A549 (cell line): ENCODE data around the gene ZRANB1.

Experiments used
- CHD2 ChIP-seq: fragments of 150-350 bp; IDR thresholded peaks from 2 replicates; pipeline ENCODE4 v1.6.1; 2014; ENCODE audit warnings: low read length; ENCODE audit not compliant: partially characterized antibody
- CTCF ChIP-seq: fragments of >200 bp; sonication (Bioruptor Twin); formaldehyde crosslinking; IDR thresholded peaks from 3 replicates; pipeline ENCODE4 v1.5.1; 2016
- FOSB ChIP-seq: fragments of 250-450 bp; sonication (Bioruptor Pico); IDR thresholded peaks from 2 replicates; pipeline ENCODE4 v1.5.0; 2020; ENCODE audit warnings: mild to moderate bottlenecking, moderate library complexity
- HOXB13 ChIP-seq: fragments of 250-450 bp; sonication (Bioruptor Pico); IDR thresholded peaks from 2 replicates; pipeline ENCODE4 v1.5.0; 2020; ENCODE audit warnings: low read depth, mild to moderate bottlenecking, moderate library complexity
- JUNB ChIP-seq: fragments of >200 bp; sonication (Bioruptor Twin); formaldehyde crosslinking; IDR thresholded peaks from 2 replicates; pipeline ENCODE4 v1.6.1; 2016
- NR3C1 ChIP-seq: fragments of >200 bp; sonication (Bioruptor Twin); formaldehyde crosslinking; IDR thresholded peaks from 3 replicates; pipeline ENCODE4 v1.6.1; 2017
- POLR2A ChIP-seq: IDR thresholded peaks from 2 replicates; pipeline ENCODE4 v1.6.1; 2012; ENCODE audit warnings: mild to moderate bottlenecking, low read length
- RARB ChIP-seq: fragments of 250-450 bp; sonication (Bioruptor Pico); IDR thresholded peaks from 2 replicates; pipeline ENCODE4 v1.8.0; 2021; ENCODE audit warnings: mild to moderate bottlenecking, moderate library complexity
- RCOR1 ChIP-seq: fragments of 150-350 bp; IDR thresholded peaks from 2 replicates; pipeline ENCODE4 v1.6.1; 2014; ENCODE audit warnings: antibody characterized with exemption, low read length, low read depth
- RFX5 ChIP-seq: fragments of 450-650 bp; IDR thresholded peaks from 2 replicates; pipeline ENCODE4 v1.7.1; 2014; ENCODE audit warnings: antibody characterized with exemption, mild to moderate bottlenecking, moderate library complexity
- USF2 ChIP-seq: fragments of 450-650 bp; IDR thresholded peaks from 2 replicates; pipeline ENCODE4 v1.6.1; 2014; ENCODE audit warnings: antibody characterized with exemption
- TF ChIP-seq, protein P1 (sequence below): IDR thresholded peaks from 2 replicates; pipeline ENCODE4 v1.6.1; 2012
- TF ChIP-seq, protein P2 (sequence below): fragments of 200-600 bp; sonication (generic); IDR thresholded peaks from 2 replicates; pipeline ENCODE4 v1.6.1; 2016; ENCODE audit warnings: antibody characterized with exemption, mild to moderate bottlenecking, moderate library complexity

- TF ChIP-seq RFX5 (no peak), USF2 (no peak), RARB (no peak), NR3C1 (no peak), JUNB (no peak), CTCF (no peak), HOXB13 (no peak), POLR2A (no peak), CHD2 (no peak), FOSB (no peak), RCOR1 (no peak)
- TF ChIP-seq, protein P1, sequence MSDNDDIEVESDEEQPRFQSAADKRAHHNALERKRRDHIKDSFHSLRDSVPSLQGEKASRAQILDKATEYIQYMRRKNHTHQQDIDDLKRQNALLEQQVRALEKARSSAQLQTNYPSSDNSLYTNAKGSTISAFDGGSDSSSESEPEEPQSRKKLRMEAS: no peak
- TF ChIP-seq, protein P2, sequence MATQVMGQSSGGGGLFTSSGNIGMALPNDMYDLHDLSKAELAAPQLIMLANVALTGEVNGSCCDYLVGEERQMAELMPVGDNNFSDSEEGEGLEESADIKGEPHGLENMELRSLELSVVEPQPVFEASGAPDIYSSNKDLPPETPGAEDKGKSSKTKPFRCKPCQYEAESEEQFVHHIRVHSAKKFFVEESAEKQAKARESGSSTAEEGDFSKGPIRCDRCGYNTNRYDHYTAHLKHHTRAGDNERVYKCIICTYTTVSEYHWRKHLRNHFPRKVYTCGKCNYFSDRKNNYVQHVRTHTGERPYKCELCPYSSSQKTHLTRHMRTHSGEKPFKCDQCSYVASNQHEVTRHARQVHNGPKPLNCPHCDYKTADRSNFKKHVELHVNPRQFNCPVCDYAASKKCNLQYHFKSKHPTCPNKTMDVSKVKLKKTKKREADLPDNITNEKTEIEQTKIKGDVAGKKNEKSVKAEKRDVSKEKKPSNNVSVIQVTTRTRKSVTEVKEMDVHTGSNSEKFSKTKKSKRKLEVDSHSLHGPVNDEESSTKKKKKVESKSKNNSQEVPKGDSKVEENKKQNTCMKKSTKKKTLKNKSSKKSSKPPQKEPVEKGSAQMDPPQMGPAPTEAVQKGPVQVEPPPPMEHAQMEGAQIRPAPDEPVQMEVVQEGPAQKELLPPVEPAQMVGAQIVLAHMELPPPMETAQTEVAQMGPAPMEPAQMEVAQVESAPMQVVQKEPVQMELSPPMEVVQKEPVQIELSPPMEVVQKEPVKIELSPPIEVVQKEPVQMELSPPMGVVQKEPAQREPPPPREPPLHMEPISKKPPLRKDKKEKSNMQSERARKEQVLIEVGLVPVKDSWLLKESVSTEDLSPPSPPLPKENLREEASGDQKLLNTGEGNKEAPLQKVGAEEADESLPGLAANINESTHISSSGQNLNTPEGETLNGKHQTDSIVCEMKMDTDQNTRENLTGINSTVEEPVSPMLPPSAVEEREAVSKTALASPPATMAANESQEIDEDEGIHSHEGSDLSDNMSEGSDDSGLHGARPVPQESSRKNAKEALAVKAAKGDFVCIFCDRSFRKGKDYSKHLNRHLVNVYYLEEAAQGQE: no peak
Observed at GRCh38 chr10:124993736-124994451, 52.0 kb downstream of the ZRANB1 start.
